ENCODE results near the gene VCAM1. TPM values are rescaled to one million over a fixed set of nuclear protein-coding genes. Genes with fewer than 3 reads are reported as not detected.

The VCAM1 gene
- total and polyA plus RNA-seq, 9 donors = 19.0 to 91.4 (median 32.1) TPM

DNA sequence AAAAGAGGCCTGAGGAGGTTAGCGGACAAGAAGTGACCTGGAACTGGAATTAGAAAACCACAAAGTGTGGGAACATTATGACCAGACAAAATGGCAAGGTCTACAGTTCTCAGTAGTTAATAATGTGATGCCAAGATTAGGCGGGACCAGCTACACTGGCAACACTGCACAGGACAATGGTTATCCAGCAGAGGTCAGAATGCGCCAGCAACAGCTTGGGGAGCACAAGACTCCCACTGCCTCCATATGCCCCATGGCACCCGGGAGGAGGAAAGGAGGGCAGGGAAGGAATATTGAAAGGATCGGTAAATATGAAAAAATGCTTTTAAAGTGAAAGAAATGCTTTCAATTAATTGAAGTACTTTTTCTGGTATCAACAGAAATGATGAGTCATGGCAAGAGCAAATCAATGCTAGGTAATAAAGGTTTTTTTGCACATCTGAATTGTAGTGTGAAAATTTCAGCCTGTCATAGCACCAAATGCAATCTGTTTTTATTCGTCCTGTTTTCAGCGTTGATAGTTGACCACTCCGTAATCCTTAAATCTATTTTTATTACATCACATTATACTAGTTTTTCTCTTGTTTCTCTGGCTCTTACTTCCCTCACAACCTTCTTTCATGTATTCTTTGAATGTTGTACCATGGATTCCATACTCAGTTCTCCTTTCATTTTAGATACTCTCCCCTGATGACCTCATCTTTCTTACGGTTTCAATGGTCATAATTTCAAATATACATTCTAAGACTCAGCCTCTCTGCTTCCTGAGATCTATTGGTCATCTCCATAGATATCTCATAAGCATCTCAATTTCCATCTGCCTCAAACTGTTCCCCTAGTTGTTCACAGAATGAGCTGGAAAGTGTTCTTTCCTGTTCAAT lies 30.7 kb downstream of the VCAM1 start:
- no peaks in the 10 kb centered on the region for H3K4me1 ChIP-seq (ENCODE audit: insufficient read depth)
- H3K27ac ChIP-seq = no peak overlapping the region
- 84 to 93% (median 89%) methylated on average over 9 of the region's 9 CpGs for WGBS, 3 donors
- no peaks in the 10 kb centered on the region for H3K27me3 ChIP-seq
- intact Hi-C loops (cut with DNase I) = no loop called here
- no peak for DNase-seq
- TF ChIP-seq, protein P1, sequence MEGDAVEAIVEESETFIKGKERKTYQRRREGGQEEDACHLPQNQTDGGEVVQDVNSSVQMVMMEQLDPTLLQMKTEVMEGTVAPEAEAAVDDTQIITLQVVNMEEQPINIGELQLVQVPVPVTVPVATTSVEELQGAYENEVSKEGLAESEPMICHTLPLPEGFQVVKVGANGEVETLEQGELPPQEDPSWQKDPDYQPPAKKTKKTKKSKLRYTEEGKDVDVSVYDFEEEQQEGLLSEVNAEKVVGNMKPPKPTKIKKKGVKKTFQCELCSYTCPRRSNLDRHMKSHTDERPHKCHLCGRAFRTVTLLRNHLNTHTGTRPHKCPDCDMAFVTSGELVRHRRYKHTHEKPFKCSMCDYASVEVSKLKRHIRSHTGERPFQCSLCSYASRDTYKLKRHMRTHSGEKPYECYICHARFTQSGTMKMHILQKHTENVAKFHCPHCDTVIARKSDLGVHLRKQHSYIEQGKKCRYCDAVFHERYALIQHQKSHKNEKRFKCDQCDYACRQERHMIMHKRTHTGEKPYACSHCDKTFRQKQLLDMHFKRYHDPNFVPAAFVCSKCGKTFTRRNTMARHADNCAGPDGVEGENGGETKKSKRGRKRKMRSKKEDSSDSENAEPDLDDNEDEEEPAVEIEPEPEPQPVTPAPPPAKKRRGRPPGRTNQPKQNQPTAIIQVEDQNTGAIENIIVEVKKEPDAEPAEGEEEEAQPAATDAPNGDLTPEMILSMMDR (IDR thresholded peaks at IDR 0.05) = no peak
- TF ChIP-seq POLR2A (IDR thresholded peaks at IDR 0.05) (no peak), EP300 (IDR thresholded peaks at IDR 0.05) (no peak)
- no peak overlapping the region for H3K4me3 ChIP-seq
- no peaks in the 10 kb centered on the region for H3K36me3 ChIP-seq
- no peaks in the 10 kb centered on the region for H3K9me3 ChIP-seq

DNA sequence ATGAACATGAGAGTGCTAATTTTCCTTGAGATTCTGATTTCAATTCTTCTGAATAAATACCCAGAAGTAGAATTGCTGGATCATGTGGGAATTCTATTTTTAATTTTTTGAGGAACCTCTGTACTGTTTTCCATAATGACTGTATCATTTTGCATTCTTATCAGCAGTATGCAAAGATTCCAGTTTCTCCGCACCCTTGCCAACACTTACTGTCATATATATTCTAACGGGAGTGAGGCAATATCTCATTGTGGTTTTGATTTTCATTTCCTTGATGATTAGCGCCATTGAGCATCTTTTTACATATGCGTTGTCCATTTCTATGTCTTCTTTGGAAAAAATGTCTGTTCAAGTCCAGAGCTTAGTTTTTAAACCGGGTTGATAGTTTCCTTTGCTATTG lies 33.2 kb downstream of the VCAM1 start:
- Histone ChIP-seq H3K4me3 (no peak overlapping the region), H3K9me3 (no peaks in the 10 kb centered on the region), H3K36me3 (no peaks in the 10 kb centered on the region), H3K27ac (no peak overlapping the region), H3K4me1 (ENCODE audit: insufficient read depth) (no peaks in the 10 kb centered on the region), H3K27me3 (no peaks in the 10 kb centered on the region)
- WGBS, 3 donors = 76 to 80% (median 77%) methylated on average over 5 of the region's 5 CpGs
- no peak for DNase-seq
- TF ChIP-seq EP300 (IDR thresholded peaks at IDR 0.05) (no peak), POLR2A (IDR thresholded peaks at IDR 0.05) (no peak)
- TF ChIP-seq, protein P1 (IDR thresholded peaks at IDR 0.05) = no peak
- intact Hi-C loops (cut with DNase I) = no loop called here

- TF ChIP-seq EP300 (IDR thresholded peaks at IDR 0.05) = no peak
- no peak for TF ChIP-seq POLR2A (IDR thresholded peaks at IDR 0.05)
- TF ChIP-seq, protein P1 (IDR thresholded peaks at IDR 0.05) = no peak
- H3K4me3 ChIP-seq = no peak overlapping the region
- H3K9me3 ChIP-seq = no peaks in the 10 kb centered on the region
- DNase-seq = no peak
- H3K27me3 ChIP-seq = no peaks in the 10 kb centered on the region
- H3K36me3 ChIP-seq = no peaks in the 10 kb centered on the region
- no peaks in the 10 kb centered on the region for H3K4me1 ChIP-seq (ENCODE audit: insufficient read depth)
- 89 to 94% (median 93%) methylated on average over 4 of the region's 4 CpGs for WGBS, 3 donors
- H3K27ac ChIP-seq = no peak overlapping the region
- intact Hi-C loops (cut with DNase I) = no loop called here
Observed at GRCh38 chr1:100757946-100758345, 38.4 kb downstream of the VCAM1 start.

- no peak for TF ChIP-seq EP300 (IDR thresholded peaks at IDR 0.05)
- TF ChIP-seq, protein P1 (IDR thresholded peaks at IDR 0.05) = no peak
- TF ChIP-seq POLR2A (IDR thresholded peaks at IDR 0.05) = no peak
- Histone ChIP-seq H3K4me1 (ENCODE audit: insufficient read depth) (no peaks in the 10 kb centered on the region), H3K36me3 (no peaks in the 10 kb centered on the region), H3K27me3 (no peaks in the 10 kb centered on the region), H3K27ac (no peak overlapping the region), H3K9me3 (no peaks in the 10 kb centered on the region), H3K4me3 (no peak overlapping the region)
- WGBS, 3 donors = 65 to 77% (median 70%) methylated on average over 3 of the region's 3 CpGs
- DNase-seq = no peak
- intact Hi-C loops (cut with DNase I) = no loop called here
Observed at GRCh38 chr1:100759188-100759587, 39.6 kb downstream of the VCAM1 start.
